Immature natural killer cell (primary cell): Measurements from ENCODE around the gene CD58. TPM values are rescaled to one million over a fixed set of nuclear protein-coding genes. Genes with fewer than 3 reads are reported as not detected.

Source experiments
- DNase-seq, 3 donors: peaks; one replicate each; pipeline ENCODE4 v3.0.0; 2022; ENCODE audit warnings: mixed read lengths in 1 of 3
- H3K27ac Mint-ChIP-seq, 6 donors: one replicate each; pipeline ENCODE4 v1.8.0; 2020; ENCODE audit warnings: mixed read lengths in 6 of 6, mild to moderate bottlenecking in 5 of 6, inconsistent platforms in 4 of 6, moderate library complexity in 3 of 6
- H3K27me3 Mint-ChIP-seq, 3 donors: one replicate each; pipeline ENCODE4 v1.8.0; 2020 to 2021; ENCODE audit warnings: low read depth in 3 of 3, mild to moderate bottlenecking in 3 of 3, mixed read lengths in 3 of 3, moderate library complexity in 3 of 3, inconsistent platforms in 1 of 3
- H3K36me3 Mint-ChIP-seq, 3 donors: one replicate each; pipeline ENCODE4 v1.8.0; 2020; ENCODE audit warnings: mixed read lengths in 3 of 3, inconsistent platforms in 2 of 3, mild to moderate bottlenecking in 2 of 3
- H3K4me1 Mint-ChIP-seq, 2 donors: one replicate each; pipeline ENCODE4 v1.8.0; 2020; ENCODE audit warnings: inconsistent platforms in 2 of 2, mild to moderate bottlenecking in 2 of 2, mixed read lengths in 2 of 2, moderate library complexity in 1 of 2
- H3K4me3 Mint-ChIP-seq, 5 donors: one replicate each; pipeline ENCODE4 v1.8.0; 2020; ENCODE audit warnings: mild to moderate bottlenecking in 5 of 5, mixed read lengths in 5 of 5, inconsistent platforms in 3 of 5, moderate library complexity in 3 of 5
- H3K9me3 Mint-ChIP-seq, 6 donors: one replicate each; pipeline ENCODE4 v1.8.0; 2020; ENCODE audit warnings: mild to moderate bottlenecking in 6 of 6, mixed read lengths in 6 of 6, inconsistent platforms in 4 of 6, moderate library complexity in 3 of 6
- polyA plus RNA-seq, 3 donors: library from polyadenylated mRNA; unstranded; fragments of 300-500 nt; fragmentation: Illumina TruSeq; gene quantifications; one replicate each; pipeline ENCODE4 v1.2.3, GENCODE V29; 2021

The CD58 gene
- polyA plus RNA-seq, 3 donors from 2014 or later: 68.6 to 112 (median 69.9) TPM

- DNase-seq: no peak
- Mint-ChIP-seq H3K4me3 (no peak overlapping the region), H3K4me1 (peaks cover 15 to 25% of the 10 kb centered on the region in 2 donors), H3K27ac (peak overlapping the region in 2 of 6 donors; percentile 48 to 53), H3K9me3 (no peaks in the 10 kb centered on the region), H3K27me3 (no peaks in the 10 kb centered on the region), H3K36me3 (peaks cover 27 to 41% (median 32%) of the 10 kb centered on the region in 3 donors)
Measured at GRCh38 chr1:116534014-116534739, 36.6 kb downstream of the CD58 start.

GRCh38 chr1:116533429-116533820, 37.4 kb downstream of the CD58 start:
- no peaks in the 10 kb centered on the region for H3K9me3 Mint-ChIP-seq
- no peak overlapping the region for H3K4me3 Mint-ChIP-seq
- peaks cover 7 to 18% of the 10 kb centered on the region in 2 donors for H3K4me1 Mint-ChIP-seq
- H3K36me3 Mint-ChIP-seq: peaks cover 34 to 41% (median 38%) of the 10 kb centered on the region in 3 donors
- no peaks in the 10 kb centered on the region for H3K27me3 Mint-ChIP-seq
- DNase-seq: no peak
- peak overlapping the region in 4 of 6 donors; percentile 27 to 61 (median 54) for H3K27ac Mint-ChIP-seq

GRCh38 chr1:116532671-116533428, 38.0 kb downstream of the CD58 start:
- H3K27me3 Mint-ChIP-seq: no peaks in the 10 kb centered on the region
- H3K9me3 Mint-ChIP-seq: no peaks in the 10 kb centered on the region
- no peak overlapping the region for H3K4me3 Mint-ChIP-seq
- peaks cover 3 to 13% of the 10 kb centered on the region in 2 donors for H3K4me1 Mint-ChIP-seq
- peaks cover 40 to 46% (median 43%) of the 10 kb centered on the region in 3 donors for H3K36me3 Mint-ChIP-seq
- no peak for DNase-seq
- peak overlapping the region in 3 of 6 donors; percentile 17 to 61 (median 27) for H3K27ac Mint-ChIP-seq

- no peak for DNase-seq
- Mint-ChIP-seq H3K4me3 (no peak overlapping the region), H3K27me3 (no peaks in the 10 kb centered on the region), H3K9me3 (no peaks in the 10 kb centered on the region), H3K4me1 (peaks cover 3 to 11% of the 10 kb centered on the region in 2 donors), H3K36me3 (peaks cover 43 to 53% (median 52%) of the 10 kb centered on the region in 3 donors), H3K27ac (no peak overlapping the region)
Measured at GRCh38 chr1:116531917-116532316, 38.9 kb downstream of the CD58 start.

GRCh38 chr1:116529681-116530080, 41.1 kb downstream of the CD58 start:
- H3K9me3 Mint-ChIP-seq: no peaks in the 10 kb centered on the region
- peaks cover 46 to 52% (median 50%) of the 10 kb centered on the region in 3 donors for H3K36me3 Mint-ChIP-seq
- no peaks in the 10 kb centered on the region for H3K27me3 Mint-ChIP-seq
- no peak overlapping the region for H3K4me3 Mint-ChIP-seq
- H3K4me1 Mint-ChIP-seq: peaks cover 6% of the 10 kb centered on the region in 2 donors
- H3K27ac Mint-ChIP-seq: no peak overlapping the region
- DNase-seq: no peak

- no peaks in the 10 kb centered on the region for H3K27me3 Mint-ChIP-seq
- no peaks in the 10 kb centered on the region for H3K9me3 Mint-ChIP-seq
- peaks cover 46 to 50% (median 50%) of the 10 kb centered on the region in 3 donors for H3K36me3 Mint-ChIP-seq
- peaks cover 6% of the 10 kb centered on the region in 2 donors for H3K4me1 Mint-ChIP-seq
- DNase-seq: no peak
- peak overlapping the region in 1 of 6 donors; percentile 10 for H3K27ac Mint-ChIP-seq
- no peak overlapping the region for H3K4me3 Mint-ChIP-seq
Measured at GRCh38 chr1:116529199-116529631, 41.6 kb downstream of the CD58 start.

GRCh38 chr1:116528329-116529083, 42.3 kb downstream of the CD58 start:
- Mint-ChIP-seq H3K9me3 (no peaks in the 10 kb centered on the region), H3K27ac (peak overlapping the region in 3 of 6 donors; percentile 10 to 34 (median 13)), H3K4me3 (no peak overlapping the region), H3K36me3 (peaks cover 40 to 44% (median 43%) of the 10 kb centered on the region in 3 donors), H3K27me3 (no peaks in the 10 kb centered on the region), H3K4me1 (peaks cover 6% of the 10 kb centered on the region in 2 donors)
- DNase-seq: no peak

GRCh38 chr1:116525440-116525839, 45.4 kb downstream of the CD58 start:
- Mint-ChIP-seq H3K9me3 (no peaks in the 10 kb centered on the region), H3K36me3 (peaks cover 32 to 37% (median 37%) of the 10 kb centered on the region in 3 donors), H3K4me1 (peaks cover 0 to 3% of the 10 kb centered on the region in 2 donors), H3K4me3 (no peak overlapping the region), H3K27ac (no peak overlapping the region), H3K27me3 (no peaks in the 10 kb centered on the region)
- no peak for DNase-seq

GRCh38 chr1:116521186-116521585, 49.6 kb downstream of the CD58 start:
- Mint-ChIP-seq H3K27me3 (peaks cover 0 to 4% (median 0%) of the 10 kb centered on the region in 3 donors), H3K4me3 (no peak overlapping the region), H3K4me1 (peaks cover 16 to 19% of the 10 kb centered on the region in 2 donors), H3K27ac (peak overlapping the region in 2 of 6 donors; percentile 18 to 55), H3K36me3 (peaks cover 3 to 19% (median 8%) of the 10 kb centered on the region in 3 donors), H3K9me3 (no peaks in the 10 kb centered on the region)
- DNase-seq: no peak

GRCh38 chr1:116518400-116518799, 52.4 kb downstream of the CD58 start:
- H3K4me1 Mint-ChIP-seq: peaks cover 40 to 44% of the 10 kb centered on the region in 2 donors
- no peak for DNase-seq
- peaks cover 0 to 11% (median 4%) of the 10 kb centered on the region in 3 donors for H3K36me3 Mint-ChIP-seq
- H3K4me3 Mint-ChIP-seq: no peak overlapping the region
- H3K9me3 Mint-ChIP-seq: no peaks in the 10 kb centered on the region
- H3K27me3 Mint-ChIP-seq: peaks cover 3 to 11% (median 10%) of the 10 kb centered on the region in 3 donors
- H3K27ac Mint-ChIP-seq: peak overlapping the region; percentile 72 to 100 (median 99)

- peaks cover 53 to 59% of the 10 kb centered on the region in 2 donors for H3K4me1 Mint-ChIP-seq
- no peak for DNase-seq
Measured at GRCh38 chr1:116516631-116517030, 54.2 kb downstream of the CD58 start.

GRCh38 chr1:116515702-116516101, 55.1 kb downstream of the CD58 start:
- peak overlapping the region; percentile 97 to 100 (median 99) for H3K27ac Mint-ChIP-seq
- H3K27me3 Mint-ChIP-seq: peaks cover 3 to 16% (median 15%) of the 10 kb centered on the region in 3 donors
- peaks cover 62 to 68% of the 10 kb centered on the region in 2 donors for H3K4me1 Mint-ChIP-seq
- peak; percentile 64 to 69 (median 67) for DNase-seq
- H3K9me3 Mint-ChIP-seq: peaks cover 0 to 1% (median 0%) of the 10 kb centered on the region in 6 donors
- H3K4me3 Mint-ChIP-seq: peak overlapping the region; percentile 70 to 88 (median 78)
- peaks cover 0 to 17% (median 12%) of the 10 kb centered on the region in 3 donors for H3K36me3 Mint-ChIP-seq

More at GRCh38 chr1:116516631-116517030, 54.2 kb downstream of the CD58 start:
- Mint-ChIP-seq H3K27me3 (peaks cover 3 to 16% (median 14%) of the 10 kb centered on the region in 3 donors), H3K4me3 (peak overlapping the region in 3 of 5 donors; percentile 8 to 21 (median 9)), H3K36me3 (peaks cover 0 to 18% (median 7%) of the 10 kb centered on the region in 3 donors), H3K27ac (peak overlapping the region; percentile 97 to 100 (median 99)), H3K9me3 (peaks cover 0 to 1% (median 0%) of the 10 kb centered on the region in 6 donors)
